ENCODE results near the gene NELFCD. TPM values are rescaled to one million over a fixed set of nuclear protein-coding genes. Genes with fewer than 3 reads are reported as not detected.

The NELFCD gene
- total RNA-seq, 1 experiment from 2014 or later = 39.8 TPM

DNA sequence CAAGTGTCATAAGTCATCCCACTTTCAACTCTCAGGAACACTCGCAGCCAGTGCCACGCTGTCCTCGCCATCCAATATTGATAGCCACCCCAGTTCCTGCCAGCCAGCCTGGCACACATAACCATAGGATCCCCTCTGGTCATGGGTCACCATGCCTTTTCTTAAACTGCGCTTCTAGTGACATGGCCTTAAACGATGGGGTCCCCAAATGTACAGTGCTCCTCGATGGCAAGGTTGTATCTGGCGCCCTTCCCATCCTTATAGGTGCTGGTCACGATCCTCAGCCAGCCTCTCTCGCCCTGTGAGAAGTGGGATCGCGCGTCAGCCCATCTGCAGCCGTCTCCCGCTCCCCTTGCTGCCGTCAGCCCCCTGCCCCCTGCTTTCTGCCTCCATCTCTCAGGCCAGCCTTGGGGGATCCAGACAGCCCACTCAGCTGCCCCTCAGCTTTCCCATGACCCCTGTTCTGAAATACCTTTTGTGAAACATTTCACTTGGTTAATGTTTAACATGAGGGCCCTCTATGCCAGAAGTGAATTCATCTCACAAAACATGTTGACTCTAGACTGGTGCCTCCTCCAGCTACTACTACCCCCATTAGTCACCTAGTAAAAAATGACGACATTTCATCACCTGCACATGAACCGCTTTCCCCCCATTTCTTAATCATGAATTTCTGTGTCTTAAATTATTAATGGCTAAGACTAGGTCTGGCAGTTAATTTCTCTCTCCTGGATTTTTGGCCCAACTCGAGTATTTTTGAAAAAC lies 14.6 kb downstream of the NELFCD start:
- H3K36me3 ChIP-seq (replicated peaks; ENCODE audit: control insufficient read depth, insufficient read depth, low read length) = peaks cover 38% of the 10 kb centered on the region
- H3K27me3 ChIP-seq (ENCODE audit: control insufficient read depth, insufficient read depth, low read length) = no peaks in the 10 kb centered on the region
- no peak overlapping the region for H3K4me3 ChIP-seq (ENCODE audit: insufficient read depth, low read depth, low read length)
- DNase-seq = no peak

DNA sequence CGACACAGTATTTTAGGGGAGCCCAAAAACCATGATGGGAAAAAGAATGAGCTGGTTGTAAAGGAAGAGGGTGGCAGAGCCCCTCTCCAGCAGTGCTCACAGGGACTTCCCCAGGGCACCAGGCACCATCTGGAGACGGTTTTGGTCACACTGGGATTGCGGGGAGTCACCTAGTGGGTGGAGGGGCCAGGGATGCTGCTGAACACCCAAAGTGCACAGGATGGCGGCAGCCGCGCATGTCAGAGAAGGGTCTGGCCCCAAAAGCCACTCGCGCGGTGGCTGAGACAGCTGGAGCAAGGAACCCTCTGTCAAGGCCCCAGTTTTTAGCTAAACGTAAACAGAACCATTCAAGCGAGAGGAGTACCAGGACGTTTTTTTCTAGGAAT lies 15.2 kb downstream of the NELFCD start:
- Histone ChIP-seq H3K36me3 (replicated peaks; ENCODE audit: control insufficient read depth, insufficient read depth, low read length) (peaks cover 33% of the 10 kb centered on the region), H3K27me3 (ENCODE audit: control insufficient read depth, insufficient read depth, low read length) (no peaks in the 10 kb centered on the region), H3K4me3 (ENCODE audit: insufficient read depth, low read depth, low read length) (no peak overlapping the region)
- DNase-seq = peak; percentile 35

DNA sequence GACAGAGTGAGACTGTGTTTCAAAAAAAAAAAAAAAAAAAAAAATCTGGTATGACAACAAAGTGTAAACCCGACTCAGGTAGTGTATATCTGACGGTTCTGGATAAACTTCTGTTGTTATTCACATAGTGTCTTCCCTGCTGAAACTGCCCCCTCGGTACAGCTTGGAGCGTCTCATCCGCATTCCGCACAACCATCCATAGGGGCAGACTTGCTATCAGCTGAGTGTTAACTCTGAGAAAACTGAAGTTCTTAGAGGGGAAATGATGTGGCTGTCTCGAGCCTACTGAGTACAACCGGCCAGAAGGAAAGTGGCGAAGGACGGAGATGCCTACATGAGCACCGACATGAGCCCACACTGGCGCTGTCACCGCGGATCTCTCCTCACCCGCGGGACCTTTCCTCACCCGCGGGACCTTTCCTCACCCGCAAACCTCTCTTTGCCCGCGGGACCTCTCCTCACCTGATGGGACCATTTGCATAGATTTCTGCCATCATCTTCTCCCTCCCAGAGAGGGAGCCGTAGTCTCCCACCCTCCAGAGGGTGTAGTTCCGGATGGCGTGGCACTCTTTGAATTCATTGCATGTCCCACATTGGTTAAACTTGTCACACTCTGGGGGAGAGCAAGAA lies 16.2 kb downstream of the NELFCD start:
- H3K36me3 ChIP-seq (replicated peaks; ENCODE audit: control insufficient read depth, insufficient read depth, low read length) = peaks cover 23% of the 10 kb centered on the region
- H3K27me3 ChIP-seq (ENCODE audit: control insufficient read depth, insufficient read depth, low read length) = no peaks in the 10 kb centered on the region
- no peak overlapping the region for H3K4me3 ChIP-seq (ENCODE audit: insufficient read depth, low read depth, low read length)
- DNase-seq = peak; percentile 59

DNA sequence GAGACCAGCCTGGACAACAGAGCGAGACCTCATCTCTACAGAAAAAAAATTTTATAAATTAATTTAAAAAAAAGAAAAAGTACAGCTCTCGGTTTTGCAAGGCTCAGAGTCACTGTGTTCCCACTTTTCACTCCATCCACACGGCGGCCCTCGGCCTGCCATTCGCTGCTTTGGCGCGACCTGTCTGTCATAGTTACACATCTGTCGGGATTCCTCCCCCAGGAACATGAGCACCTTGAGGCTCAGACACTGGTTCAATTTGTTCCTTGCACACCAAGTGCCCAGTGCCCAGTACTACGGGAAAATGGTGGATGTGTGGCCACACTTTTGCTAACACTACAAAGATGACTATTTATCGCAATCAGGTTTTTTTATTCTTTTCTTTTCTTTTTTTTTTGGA lies 17.6 kb downstream of the NELFCD start:
- Histone ChIP-seq H3K27me3 (ENCODE audit: control insufficient read depth, insufficient read depth, low read length) (no peaks in the 10 kb centered on the region), H3K36me3 (replicated peaks; ENCODE audit: control insufficient read depth, insufficient read depth, low read length) (peaks cover 12% of the 10 kb centered on the region), H3K4me3 (ENCODE audit: insufficient read depth, low read depth, low read length) (no peak overlapping the region)
- DNase-seq = no peak

DNA sequence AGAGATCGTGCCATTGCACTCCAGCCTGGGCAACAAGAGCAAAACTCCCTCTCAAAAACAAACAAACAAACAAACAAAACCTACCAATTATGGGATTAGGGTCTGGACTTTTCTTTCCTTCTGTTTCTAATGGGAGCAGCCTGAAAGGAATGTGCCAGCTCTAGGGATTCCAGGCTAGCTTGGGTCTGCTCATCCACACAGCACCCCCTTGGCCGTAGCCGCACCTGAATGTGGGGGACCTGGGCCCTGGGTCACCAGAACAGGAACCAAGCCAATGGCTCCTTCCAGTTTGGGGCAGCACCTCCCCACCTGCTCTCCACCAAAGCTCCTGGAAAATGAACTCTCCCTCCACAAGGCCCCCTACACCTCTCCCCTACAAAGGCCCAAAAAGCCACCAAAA lies 19.3 kb downstream of the NELFCD start:
- DNase-seq = no peak
- H3K27me3 ChIP-seq (ENCODE audit: control insufficient read depth, insufficient read depth, low read length) = no peaks in the 10 kb centered on the region
- peaks cover 5% of the 10 kb centered on the region; the same call in 1 of the 2 replicates for H3K36me3 ChIP-seq (replicated peaks; ENCODE audit: control insufficient read depth, insufficient read depth, low read length)

DNA sequence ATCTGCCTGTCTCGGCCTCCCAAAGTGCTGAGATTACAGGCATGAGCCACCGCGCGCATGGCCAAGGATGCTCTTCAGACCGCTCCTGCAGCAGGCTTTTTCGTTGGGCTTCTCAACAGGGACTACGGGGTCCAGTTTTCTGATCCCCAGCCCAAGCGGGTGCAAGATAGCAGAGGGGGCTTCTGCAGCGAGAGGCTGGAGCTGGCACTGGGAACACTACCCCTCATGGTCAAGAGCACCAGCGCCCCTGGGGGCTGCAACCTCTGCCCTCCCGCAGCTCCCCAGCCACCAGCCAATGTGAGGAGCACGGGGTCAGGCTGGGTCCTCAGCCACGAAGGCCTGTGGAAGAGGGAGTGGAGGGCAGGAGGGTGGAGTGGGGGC lies 20.0 kb downstream of the NELFCD start:
- Histone ChIP-seq H3K36me3 (replicated peaks; ENCODE audit: control insufficient read depth, insufficient read depth, low read length) (no peaks in the 10 kb centered on the region), H3K27me3 (ENCODE audit: control insufficient read depth, insufficient read depth, low read length) (peaks cover 2% of the 10 kb centered on the region; the same call in 1 of the 2 replicates), H3K4me3 (ENCODE audit: insufficient read depth, low read depth, low read length) (no peak overlapping the region)
- no peak for DNase-seq

More for the DNA sequence above, 19.3 kb downstream of the NELFCD start:
- no peak overlapping the region for H3K4me3 ChIP-seq (ENCODE audit: insufficient read depth, low read depth, low read length)

DNA sequence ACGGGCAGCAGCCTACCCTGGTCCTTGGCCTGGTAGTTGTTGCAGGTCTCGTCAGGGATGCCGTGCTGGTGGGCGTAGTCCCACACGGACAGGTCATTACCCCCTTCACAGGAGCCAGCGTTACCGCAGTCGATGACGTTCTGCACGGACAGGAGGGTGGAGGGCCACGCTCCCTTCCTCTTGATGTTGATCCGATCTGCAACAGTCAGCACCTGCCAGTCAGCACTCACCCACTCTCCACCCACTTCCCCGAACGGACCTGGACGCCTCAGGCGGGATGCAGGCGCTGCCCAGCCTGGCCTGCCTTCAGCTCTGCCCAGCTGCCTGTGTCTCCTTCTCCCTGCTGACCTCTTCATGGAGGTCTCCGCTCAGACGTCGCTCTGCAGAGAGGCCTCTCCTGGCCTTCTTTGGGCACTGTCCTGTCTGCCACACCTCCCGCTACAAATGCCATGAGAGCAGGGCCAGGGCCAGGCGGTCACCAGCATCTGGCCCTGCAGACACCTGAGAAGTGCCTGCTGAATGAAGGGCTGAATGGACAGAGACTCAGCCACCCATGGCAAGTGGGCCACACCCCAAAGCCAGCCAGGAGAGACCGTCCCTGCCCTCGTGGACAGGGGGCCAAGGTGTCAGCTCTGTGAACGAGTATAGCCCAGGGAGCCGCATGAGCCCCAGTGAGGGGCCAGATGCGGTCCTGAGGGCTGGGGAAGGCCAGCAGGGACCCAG lies 20.6 kb downstream of the NELFCD start:
- no peak for DNase-seq
- no peak overlapping the region for H3K4me3 ChIP-seq (ENCODE audit: insufficient read depth, low read depth, low read length)
- H3K27me3 ChIP-seq (ENCODE audit: control insufficient read depth, insufficient read depth, low read length) = peaks cover 6% of the 10 kb centered on the region; the same call in 1 of the 2 replicates
- no peaks in the 10 kb centered on the region for H3K36me3 ChIP-seq (replicated peaks; ENCODE audit: control insufficient read depth, insufficient read depth, low read length)

DNA sequence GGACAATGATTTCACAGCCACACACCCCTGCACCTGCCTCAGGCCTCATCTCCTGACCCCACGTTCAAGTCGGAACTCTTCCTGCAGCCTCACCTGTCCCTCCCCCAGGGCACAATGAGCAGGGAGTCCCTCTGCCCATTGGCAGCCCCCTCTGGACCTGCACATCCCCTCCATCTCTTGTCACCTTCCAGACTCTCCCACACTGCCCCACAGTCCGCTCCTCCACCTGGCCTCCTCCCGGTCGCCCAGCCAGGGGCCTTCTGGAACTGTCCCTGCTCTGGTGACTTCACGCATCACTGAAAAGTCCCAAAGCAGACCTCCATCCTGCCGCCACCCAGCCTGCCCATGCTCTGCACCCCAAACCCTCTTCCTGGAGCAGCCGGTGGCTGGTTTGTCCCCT lies 21.3 kb downstream of the NELFCD start:
- H3K36me3 ChIP-seq (replicated peaks; ENCODE audit: control insufficient read depth, insufficient read depth, low read length) = no peaks in the 10 kb centered on the region
- peaks cover 8% of the 10 kb centered on the region; the same call in 1 of the 2 replicates for H3K27me3 ChIP-seq (ENCODE audit: control insufficient read depth, insufficient read depth, low read length)
- H3K4me3 ChIP-seq (ENCODE audit: insufficient read depth, low read depth, low read length) = no peak overlapping the region
- no peak for DNase-seq

DNA sequence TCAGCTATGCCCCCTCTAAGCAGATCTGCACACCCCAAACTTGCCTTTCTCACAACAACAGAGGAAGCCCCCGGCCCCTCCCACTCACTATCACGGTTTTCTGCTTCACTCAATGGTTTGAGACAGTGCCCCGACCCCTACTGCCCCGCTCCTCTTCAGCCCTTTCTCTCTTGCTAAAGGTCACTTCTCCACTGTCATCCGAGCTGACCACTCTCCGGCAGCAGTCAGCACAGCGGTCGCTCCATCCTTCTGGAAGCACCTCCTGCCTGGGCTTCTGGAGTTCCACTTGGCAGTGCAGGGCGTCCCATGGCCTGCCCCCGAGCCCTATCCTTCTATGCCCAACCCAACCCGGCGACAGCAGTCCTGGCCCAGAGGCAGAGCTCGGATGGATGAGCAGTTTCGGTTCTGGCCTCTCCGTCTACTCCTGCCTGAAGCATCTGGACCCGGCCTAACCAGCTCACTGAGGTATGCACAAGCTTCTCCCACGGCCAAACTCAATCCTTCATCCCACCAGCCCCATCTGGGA lies 21.9 kb downstream of the NELFCD start:
- no peak for DNase-seq
- H3K36me3 ChIP-seq (replicated peaks; ENCODE audit: control insufficient read depth, insufficient read depth, low read length) = no peaks in the 10 kb centered on the region
- H3K27me3 ChIP-seq (ENCODE audit: control insufficient read depth, insufficient read depth, low read length) = peaks cover 11% of the 10 kb centered on the region; the same call in 1 of the 2 replicates
- no peak overlapping the region for H3K4me3 ChIP-seq (ENCODE audit: insufficient read depth, low read depth, low read length)

DNA sequence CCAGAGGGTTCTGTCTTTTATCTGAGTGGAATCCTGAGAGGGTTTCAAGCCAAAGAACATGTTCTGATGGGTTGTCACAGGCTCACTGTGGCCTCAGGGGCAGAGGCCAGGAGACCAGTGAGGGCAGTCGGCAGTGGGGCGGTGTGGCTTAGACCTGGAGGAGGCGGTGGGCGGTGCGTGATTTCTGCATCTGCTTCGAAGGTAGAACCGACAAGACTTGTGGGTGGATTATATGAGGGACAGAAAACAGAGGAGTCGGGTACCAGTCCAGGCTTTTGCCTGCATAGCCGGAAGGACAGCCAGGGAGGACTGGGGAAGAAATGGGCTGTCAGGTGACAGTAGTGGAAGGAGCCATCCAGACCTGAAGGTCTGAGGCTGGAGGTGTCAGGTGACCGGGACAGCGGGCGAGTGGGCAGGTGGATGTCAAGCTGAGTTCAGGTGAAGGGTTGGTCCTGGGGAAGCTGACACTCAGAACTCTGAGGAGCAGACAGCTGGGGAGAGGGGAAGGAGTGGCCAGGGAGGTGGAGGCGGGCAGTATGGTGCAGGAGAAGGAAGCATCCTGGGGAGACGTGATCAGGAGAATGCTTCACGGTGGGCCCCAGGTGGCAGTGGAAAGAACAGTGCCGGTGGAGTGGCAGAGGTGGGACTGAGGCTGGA lies 22.9 kb downstream of the NELFCD start:
- no peaks in the 10 kb centered on the region for H3K36me3 ChIP-seq (replicated peaks; ENCODE audit: control insufficient read depth, insufficient read depth, low read length)
- H3K27me3 ChIP-seq (ENCODE audit: control insufficient read depth, insufficient read depth, low read length) = peaks cover 19% of the 10 kb centered on the region; the same call in 1 of the 2 replicates
- DNase-seq = peak; percentile 43
- no peak overlapping the region for H3K4me3 ChIP-seq (ENCODE audit: insufficient read depth, low read depth, low read length)

DNA sequence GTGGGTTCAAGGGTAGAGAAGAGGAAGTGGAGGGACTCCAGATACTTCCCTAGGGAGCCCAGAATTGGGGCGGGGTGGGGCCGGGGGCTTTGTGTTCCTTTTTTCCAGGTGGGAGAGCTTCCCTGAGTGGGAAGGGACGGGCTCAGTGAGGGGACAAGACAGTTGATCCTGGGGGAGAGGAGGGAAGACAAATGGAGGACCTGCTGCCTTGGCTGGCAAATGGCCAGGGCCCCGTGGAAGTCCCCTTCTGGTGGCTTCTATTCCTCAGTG lies 23.4 kb downstream of the NELFCD start:
- Histone ChIP-seq H3K4me3 (ENCODE audit: insufficient read depth, low read depth, low read length) (no peak overlapping the region), H3K27me3 (ENCODE audit: control insufficient read depth, insufficient read depth, low read length) (peaks cover 19% of the 10 kb centered on the region; the same call in 1 of the 2 replicates), H3K36me3 (replicated peaks; ENCODE audit: control insufficient read depth, insufficient read depth, low read length) (no peaks in the 10 kb centered on the region)
- DNase-seq = no peak

DNA sequence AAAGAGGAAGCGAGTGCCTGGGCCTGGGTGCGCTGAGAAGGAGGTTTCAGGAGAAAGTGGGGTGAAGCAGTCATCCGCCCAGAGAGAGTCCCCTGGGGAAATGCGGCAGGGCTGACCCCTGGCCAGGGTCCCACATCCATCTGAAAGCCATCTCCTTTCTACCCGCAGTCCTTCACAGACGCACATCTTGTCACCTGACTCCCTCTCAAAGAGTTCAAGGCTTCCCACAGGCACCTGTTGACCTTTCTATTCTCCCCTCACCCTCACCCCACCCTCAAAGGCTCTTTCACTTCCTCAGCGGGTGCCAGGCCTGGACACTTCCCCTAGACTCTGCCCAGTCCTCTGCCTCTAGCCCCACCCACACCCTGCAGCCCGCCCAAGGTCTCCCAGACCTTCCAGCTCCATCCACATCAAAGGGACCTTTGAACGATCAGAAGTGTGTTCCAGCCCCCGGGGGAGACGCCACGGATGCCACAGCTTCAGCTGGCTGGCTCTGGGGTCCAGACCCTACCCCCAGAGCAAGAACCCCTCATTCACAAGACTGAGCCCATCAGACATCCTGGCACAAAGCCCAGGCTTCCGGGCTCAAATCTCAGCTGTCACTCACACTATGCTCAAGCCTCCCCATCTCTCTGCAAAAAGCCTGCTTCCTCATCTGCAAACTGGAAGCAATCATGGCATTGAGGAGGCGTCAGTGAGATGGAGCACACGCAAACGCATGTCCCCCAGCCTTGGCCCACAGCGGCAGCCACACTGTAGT lies 23.9 kb downstream of the NELFCD start:
- Histone ChIP-seq H3K27me3 (ENCODE audit: control insufficient read depth, insufficient read depth, low read length) (peaks cover 19% of the 10 kb centered on the region; the same call in 1 of the 2 replicates), H3K4me3 (ENCODE audit: insufficient read depth, low read depth, low read length) (no peak overlapping the region), H3K36me3 (replicated peaks; ENCODE audit: control insufficient read depth, insufficient read depth, low read length) (no peaks in the 10 kb centered on the region)
- DNase-seq = peak; percentile 37

DNA sequence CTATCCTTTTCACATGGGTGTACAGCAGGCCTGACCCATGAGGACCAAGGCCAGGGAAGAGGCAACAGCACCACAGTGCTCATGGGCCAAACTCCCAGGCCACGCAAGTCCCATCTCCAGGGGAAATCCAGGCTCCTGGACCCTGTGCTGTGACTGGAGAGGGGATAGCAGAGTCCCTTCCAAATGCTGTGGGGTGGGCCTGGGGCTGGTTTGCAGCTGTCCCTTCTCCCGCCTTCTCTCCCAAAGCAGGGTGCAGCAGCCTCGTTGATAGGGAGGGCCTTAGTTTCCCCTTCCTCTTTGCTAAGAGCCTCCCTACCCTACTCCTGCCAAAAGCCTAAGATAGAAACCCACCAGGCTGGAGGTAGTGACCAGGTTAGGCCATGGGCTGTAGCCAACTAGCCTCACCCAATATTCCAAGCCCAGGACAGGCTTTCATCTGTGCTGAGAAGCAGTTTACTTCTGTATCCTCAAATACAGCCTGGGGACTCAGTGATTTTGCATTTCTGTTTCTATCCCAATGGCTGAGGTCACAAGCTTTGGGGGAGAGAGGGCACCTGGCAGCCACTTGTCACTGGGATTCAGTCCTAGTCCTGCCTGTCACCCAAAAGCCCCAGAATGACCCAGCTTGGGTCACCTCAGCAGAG lies 24.6 kb downstream of the NELFCD start:
- Histone ChIP-seq H3K27me3 (ENCODE audit: control insufficient read depth, insufficient read depth, low read length) (peaks cover 19% of the 10 kb centered on the region; the same call in 1 of the 2 replicates), H3K4me3 (ENCODE audit: insufficient read depth, low read depth, low read length) (no peak overlapping the region), H3K36me3 (replicated peaks; ENCODE audit: control insufficient read depth, insufficient read depth, low read length) (no peaks in the 10 kb centered on the region)
- peak; percentile 39 for DNase-seq
